CD4-positive, alpha-beta memory T cell (primary cell): Measurements from ENCODE around the gene TBC1D10A. TPM values are rescaled to one million over a fixed set of nuclear protein-coding genes. Genes with fewer than 3 reads are reported as not detected.

Experiments
- CTCF ChIA-PET: fragments of 350-600 bp; sonication (Branson Sonifier 250); formaldehyde crosslinking; loops from one replicate; lab custom pipeline; 2021; ENCODE audit warnings: inconsistent platforms; ENCODE audit not compliant: partially characterized antibody; lab: Charles Lee
- POLR2A ChIA-PET: fragments of 350-600 bp; sonication (Branson Sonifier 250); formaldehyde crosslinking; loops from one replicate; lab custom pipeline; 2021; ENCODE audit not compliant: partially characterized antibody; lab: Charles Lee
- DNase-seq, 5 donors: peaks; one replicate each; pipeline versions ENCODE4 v3.0.0 to v3.0.0-alpha.2; 2020 to 2022; ENCODE audit warnings: mixed read lengths in 1 of 5
- H3K27ac ChIP-seq: one replicate; pipeline ENCODE4 v1.7.0; 2013; ENCODE audit warnings: low read depth, low read length
- H3K27me3 ChIP-seq: 2 replicates; pipeline ENCODE4 v1.7.0; 2013; ENCODE audit warnings: mild to moderate bottlenecking, low read length, moderate library complexity; ENCODE audit not compliant: insufficient read depth
- H3K36me3 ChIP-seq: 2 replicates; pipeline ENCODE4 v1.7.0; 2013; ENCODE audit warnings: mild to moderate bottlenecking, low read length, moderate library complexity; ENCODE audit not compliant: insufficient read depth
- H3K4me1 ChIP-seq: 2 replicates; pipeline ENCODE4 v1.7.0; 2013; ENCODE audit warnings: mild to moderate bottlenecking, low read length, moderate library complexity; ENCODE audit not compliant: insufficient read depth
- H3K4me3 ChIP-seq, 2 donors: one replicate each; pipeline ENCODE4 v1.7.0; 2013; ENCODE audit warnings: low read length in 2 of 2, mild to moderate bottlenecking in 1 of 2
- H3K9me3 ChIP-seq, 2 donors: one replicate each; pipeline ENCODE4 v1.7.0; 2013; ENCODE audit warnings: low read length in 2 of 2, control low read depth in 1 of 2; ENCODE audit not compliant: control insufficient read depth in 1 of 2
- H3K27ac Mint-ChIP-seq, 7 donors: one replicate each; pipeline ENCODE4 v1.8.0; 2020 to 2021; ENCODE audit warnings: mixed read lengths in 7 of 7, mild to moderate bottlenecking in 6 of 7, inconsistent platforms in 3 of 7, moderate library complexity in 3 of 7
- H3K27me3 Mint-ChIP-seq, 2 donors: one replicate each; pipeline ENCODE4 v1.8.0; 2020 to 2021; ENCODE audit warnings: mixed read lengths in 2 of 2
- H3K36me3 Mint-ChIP-seq, 2 donors: one replicate each; pipeline ENCODE4 v1.8.0; 2020 to 2021; ENCODE audit warnings: mixed read lengths in 2 of 2, inconsistent platforms in 1 of 2, mild to moderate bottlenecking in 1 of 2
- H3K4me1 Mint-ChIP-seq, 4 donors: one replicate each; pipeline ENCODE4 v1.8.0; 2020 to 2021; ENCODE audit warnings: mixed read lengths in 4 of 4, mild to moderate bottlenecking in 1 of 4
- H3K4me3 Mint-ChIP-seq, 8 donors: one replicate each; pipeline ENCODE4 v1.8.0; 2020 to 2021; ENCODE audit warnings: mixed read lengths in 8 of 8, mild to moderate bottlenecking in 7 of 8, moderate library complexity in 6 of 8, inconsistent platforms in 3 of 8
- H3K9me3 Mint-ChIP-seq, 8 donors: one replicate each; pipeline ENCODE4 v1.8.0; 2020 to 2021; ENCODE audit warnings: mixed read lengths in 8 of 8, mild to moderate bottlenecking in 5 of 8, inconsistent platforms in 3 of 8, moderate library complexity in 1 of 8
- intact Hi-C: fragments of 100-400 bp; cut with micrococcal nuclease; formaldehyde crosslinking; loops from one replicate; pipeline ENCODE4 v1.15.1; 2023
- polyA plus RNA-seq, 2 donors: library from polyadenylated mRNA; unstranded; fragments of 300-500 nt; fragmentation: Illumina TruSeq; gene quantifications; one replicate each; pipeline ENCODE4 v1.2.3, GENCODE V29; 2021
- total RNA-seq, 2 experiments: library from RNA; stranded (reverse); gene quantifications; one replicate each; pipeline ENCODE4 v1.2.3, GENCODE V29; 2021

Gene TBC1D10A
- total and polyA plus RNA-seq, 4 experiments from 2014 or later = 60.6 to 76.8 (median 61.9) TPM

DNA sequence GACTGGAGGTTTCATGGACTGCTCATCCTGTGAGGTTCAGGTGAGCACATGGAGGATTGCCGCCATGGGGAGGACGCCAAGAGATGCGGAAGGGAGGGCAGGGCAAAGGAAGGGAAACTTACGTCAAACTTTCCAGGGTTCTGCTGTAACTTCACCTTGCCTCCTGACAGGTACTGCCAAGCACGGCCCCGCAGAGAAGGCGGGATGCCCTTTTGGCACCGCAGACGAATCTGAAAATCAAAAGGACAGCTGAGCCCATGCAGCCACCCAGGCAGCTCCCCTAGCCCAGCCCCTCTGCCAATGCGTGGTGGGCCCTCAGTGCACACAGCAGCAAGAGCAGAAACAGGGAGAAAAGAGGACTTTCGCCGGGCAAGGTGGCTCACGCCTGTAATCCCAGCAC is 27.4 kb downstream of the TBC1D10A start:
- Mint-ChIP-seq H3K27ac (peak overlapping the region in 4 of 7 donors; percentile 27 to 81 (median 76)), H3K9me3 (no peaks in the 10 kb centered on the region), H3K27me3 (no peaks in the 10 kb centered on the region), H3K36me3 (peaks cover 43 to 71% of the 10 kb centered on the region in 2 donors), H3K4me3 (peak overlapping the region in 2 of 8 donors; percentile 21 to 44), H3K4me1 (peaks cover 51 to 86% (median 72%) of the 10 kb centered on the region in 4 donors)
- Histone ChIP-seq H3K36me3 (peaks cover 60% of the 10 kb centered on the region), H3K27ac (peak overlapping the region; percentile 11), H3K27me3 (no peaks in the 10 kb centered on the region), H3K9me3 (no peaks in the 10 kb centered on the region), H3K4me3 (no peak overlapping the region), H3K4me1 (peaks cover 85% of the 10 kb centered on the region)
- DNase-seq = peak in 1 of 5 donors; percentile 20
- intact Hi-C loops = no loop called here
- ChIA-PET POLR2A (interaction anchor here (2.3 to 20.6 kb wide), 4 partner anchors 6 to 57 kb away, joined by 8 to 562 read pairs (median 171); partner anchors contain the start of genes CCDC157, SF3A1 and TBC1D10A), CTCF (interaction anchor here (2.9 kb wide), 1 partner anchor 89 kb away, joined by 8 read pairs; the partner anchor contains the start of gene RNF215)

DNA sequence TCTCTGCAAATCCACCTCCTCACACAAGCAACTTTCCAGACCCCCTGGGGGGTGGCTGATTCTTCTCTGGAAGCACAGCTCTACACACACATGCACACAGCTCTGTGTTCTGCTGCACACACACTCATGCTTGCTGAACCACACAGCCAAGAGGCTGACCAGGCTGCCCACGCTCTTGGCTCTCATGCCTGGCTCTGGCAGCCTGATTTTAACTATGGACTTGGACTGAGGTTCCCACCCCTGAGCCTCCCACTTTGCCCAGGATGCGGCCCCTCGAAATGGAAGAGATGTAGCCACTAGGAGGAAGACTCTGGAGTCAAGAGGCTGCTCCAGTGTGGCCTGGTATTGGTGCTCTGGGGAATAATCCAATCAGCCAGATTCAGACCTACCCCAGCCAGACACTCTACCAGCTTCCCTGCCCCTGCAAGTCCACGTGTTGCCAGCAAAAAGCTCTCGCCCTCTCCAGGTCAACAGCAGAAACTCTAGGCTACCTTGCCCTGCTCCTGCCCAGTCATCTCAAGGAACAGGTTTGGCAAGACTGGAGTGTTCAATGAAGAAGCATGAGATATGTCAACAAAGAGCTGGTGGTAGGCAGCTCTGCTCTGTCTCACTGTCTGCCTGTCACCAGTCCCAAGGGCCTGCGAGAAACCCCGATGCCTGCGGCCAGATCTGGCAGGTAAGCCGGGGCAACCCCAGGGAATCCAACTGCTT is 28.6 kb downstream of the TBC1D10A start:
- Histone ChIP-seq H3K9me3 (no peaks in the 10 kb centered on the region), H3K36me3 (peaks cover 68% of the 10 kb centered on the region), H3K4me1 (peaks cover 74% of the 10 kb centered on the region), H3K4me3 (no peak overlapping the region), H3K27me3 (no peaks in the 10 kb centered on the region), H3K27ac (peak overlapping the region; percentile 24)
- no peaks in the 10 kb centered on the region for H3K9me3 Mint-ChIP-seq
- intact Hi-C loops = no loop called here
- peaks cover 40 to 75% (median 62%) of the 10 kb centered on the region in 4 donors for H3K4me1 Mint-ChIP-seq
- H3K27me3 Mint-ChIP-seq = no peaks in the 10 kb centered on the region
- H3K27ac Mint-ChIP-seq = peak overlapping the region; percentile 77 to 92 (median 81)
- ChIA-PET POLR2A (interaction anchor here (1.3 to 20.6 kb wide), 6 partner anchors 7 to 126 kb away, joined by 4 to 562 read pairs (median 9); partner anchors contain the start of genes CASTOR1, CCDC157, SF3A1 and TBC1D10A), CTCF (interaction anchor here (1.1 to 2.9 kb wide), 4 partner anchors 8 to 190 kb away, joined by 4 to 8 read pairs (median 4); partner anchors contain the start of genes CASTOR1 and RNF215)
- H3K4me3 Mint-ChIP-seq = peak overlapping the region in 2 of 8 donors; percentile 62
- DNase-seq = peak in 1 of 5 donors; percentile 21
- H3K36me3 Mint-ChIP-seq = peaks cover 47 to 76% of the 10 kb centered on the region in 2 donors

DNA sequence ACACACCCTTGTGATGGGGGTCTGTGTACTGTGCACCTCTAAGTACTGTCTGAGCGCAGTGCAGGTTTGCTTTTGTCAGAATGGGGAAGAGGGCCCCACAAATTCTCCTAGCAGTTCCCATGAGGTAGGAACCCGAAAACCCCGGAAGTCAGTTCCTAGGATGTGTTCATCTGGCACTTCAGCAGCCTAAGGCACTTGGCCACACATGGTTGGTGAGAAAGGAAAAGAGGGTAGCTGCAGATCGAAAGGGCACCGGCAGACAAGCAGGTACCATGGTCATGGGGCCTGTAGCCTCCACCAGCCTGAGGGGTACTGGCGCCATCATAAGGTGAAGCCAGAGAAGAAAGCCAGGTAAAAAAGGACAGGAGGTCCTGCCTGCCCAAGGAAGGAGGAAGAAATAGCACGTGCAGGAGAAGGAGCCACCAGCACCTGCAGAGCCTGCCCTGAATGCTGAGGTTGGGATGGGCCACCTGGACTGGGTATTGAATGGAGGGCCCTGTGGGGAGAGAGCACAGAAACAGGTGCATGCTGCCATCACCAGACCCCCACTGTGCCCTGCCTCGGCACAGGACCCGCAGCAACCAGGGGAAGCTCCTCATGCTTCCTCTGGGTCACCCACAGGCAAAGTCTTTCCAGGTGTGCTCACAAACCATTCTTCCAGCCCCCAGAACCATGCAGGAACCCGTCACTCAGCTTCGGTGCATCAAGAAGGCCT is 29.3 kb downstream of the TBC1D10A start:
- Mint-ChIP-seq H3K4me1 (peaks cover 34 to 68% (median 56%) of the 10 kb centered on the region in 4 donors), H3K4me3 (peak overlapping the region in 3 of 8 donors; percentile 59 to 62 (median 62))

DNA sequence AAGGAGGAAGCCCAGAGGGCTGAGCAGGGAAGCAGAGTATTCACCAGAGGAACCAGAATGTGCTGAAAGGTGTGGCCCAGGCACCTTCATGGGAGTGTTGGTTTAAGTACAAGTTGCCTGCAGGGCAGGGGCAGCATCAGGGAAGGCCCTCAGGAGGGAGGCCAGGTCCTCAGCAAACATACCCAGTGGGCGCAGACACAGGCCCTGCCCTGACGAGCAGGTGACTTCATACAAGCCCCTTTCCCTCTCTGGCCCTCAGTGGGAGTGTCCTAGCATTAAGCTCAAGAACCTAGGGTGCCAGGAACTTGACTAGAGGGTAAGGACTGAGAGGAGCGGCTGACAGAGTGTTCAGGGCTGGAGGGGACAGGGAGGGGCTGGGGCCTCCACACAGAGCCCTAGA is 29.9 kb downstream of the TBC1D10A start:
- peak overlapping the region in 5 of 8 donors; percentile 30 to 59 (median 49) for H3K4me3 Mint-ChIP-seq
- Histone ChIP-seq H3K36me3 (peaks cover 79% of the 10 kb centered on the region), H3K27me3 (no peaks in the 10 kb centered on the region), H3K4me3 (no peak overlapping the region), H3K9me3 (no peaks in the 10 kb centered on the region), H3K4me1 (peaks cover 60% of the 10 kb centered on the region), H3K27ac (peak overlapping the region; percentile 20)
- ChIA-PET POLR2A (interaction anchor here (1.0 to 15.0 kb wide), 5 partner anchors 9 to 127 kb away, joined by 3 to 333 read pairs (median 4); partner anchors contain the start of genes CCDC157 and SF3A1), CTCF (interaction anchor here (0.9 to 2.9 kb wide), 5 partner anchors 9 to 189 kb away, joined by 3 to 8 read pairs (median 3); partner anchors contain the start of gene RNF215)
- H3K27me3 Mint-ChIP-seq = no peaks in the 10 kb centered on the region
- no peaks in the 10 kb centered on the region for H3K9me3 Mint-ChIP-seq
- H3K4me1 Mint-ChIP-seq = peaks cover 30 to 63% (median 51%) of the 10 kb centered on the region in 4 donors
- H3K27ac Mint-ChIP-seq = peak overlapping the region; percentile 76 to 94 (median 89)
- peaks cover 42 to 71% of the 10 kb centered on the region in 2 donors for H3K36me3 Mint-ChIP-seq
- intact Hi-C loops = no loop called here
- DNase-seq = no peak

More for the DNA sequence above, 29.3 kb downstream of the TBC1D10A start:
- peak overlapping the region; percentile 24 for H3K27ac ChIP-seq
- no peaks in the 10 kb centered on the region for H3K27me3 ChIP-seq
- peaks cover 66% of the 10 kb centered on the region for H3K4me1 ChIP-seq
- intact Hi-C loops = no loop called here
- no peaks in the 10 kb centered on the region for H3K27me3 Mint-ChIP-seq
- DNase-seq = peak in 1 of 5 donors; percentile 5
- H3K36me3 ChIP-seq = peaks cover 74% of the 10 kb centered on the region
- CTCF ChIA-PET = interaction anchor here (1.1 to 2.9 kb wide), 4 partner anchors 8 to 189 kb away, joined by 4 to 8 read pairs (median 4); partner anchors contain the start of genes CASTOR1 and RNF215
- H3K9me3 Mint-ChIP-seq = no peaks in the 10 kb centered on the region
- POLR2A ChIA-PET = interaction anchor here (1.0 to 20.6 kb wide), 8 partner anchors 8 to 127 kb away, joined by 3 to 562 read pairs (median 9); partner anchors contain the start of genes CASTOR1, CCDC157, SF3A1 and TBC1D10A
- H3K36me3 Mint-ChIP-seq = peaks cover 43 to 74% of the 10 kb centered on the region in 2 donors
- no peaks in the 10 kb centered on the region for H3K9me3 ChIP-seq
- H3K4me3 ChIP-seq = no peak overlapping the region
- peak overlapping the region; percentile 77 to 92 (median 89) for H3K27ac Mint-ChIP-seq

DNA sequence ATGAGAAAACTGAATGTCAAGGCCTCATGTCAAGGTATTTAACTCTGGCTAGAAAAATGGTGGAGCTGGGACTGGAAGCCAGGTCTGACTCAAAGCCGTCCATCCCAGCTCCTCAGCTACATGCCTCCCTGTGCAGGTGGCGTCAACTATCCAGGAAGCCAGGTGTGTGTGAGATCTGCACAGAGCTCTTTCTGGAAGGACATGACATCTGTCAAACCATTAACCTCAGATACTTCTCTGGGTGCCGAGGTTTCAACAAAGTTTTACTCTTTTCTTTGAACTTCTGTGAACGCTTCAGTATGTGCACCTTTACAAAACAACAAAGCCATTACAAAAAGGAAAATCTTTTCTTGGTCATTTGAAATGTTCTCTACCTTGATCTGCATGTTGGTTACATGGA is 30.4 kb downstream of the TBC1D10A start:
- H3K27me3 ChIP-seq = no peaks in the 10 kb centered on the region
- H3K4me1 Mint-ChIP-seq = peaks cover 27 to 62% (median 46%) of the 10 kb centered on the region in 4 donors
- no peaks in the 10 kb centered on the region for H3K9me3 Mint-ChIP-seq
- intact Hi-C loops = no loop called here
- H3K27me3 Mint-ChIP-seq = no peaks in the 10 kb centered on the region
- peak in 2 of 5 donors; percentile 22 to 27 for DNase-seq
- H3K36me3 ChIP-seq = peaks cover 79% of the 10 kb centered on the region
- H3K4me1 ChIP-seq = peaks cover 57% of the 10 kb centered on the region
- H3K9me3 ChIP-seq = no peaks in the 10 kb centered on the region
- H3K4me3 Mint-ChIP-seq = peak overlapping the region in 7 of 8 donors; percentile 17 to 59 (median 35)
- POLR2A ChIA-PET = interaction anchor here (1.1 to 15.0 kb wide), 6 partner anchors 9 to 128 kb away, joined by 4 to 333 read pairs (median 5); partner anchors contain the start of genes CCDC157, SF3A1 and TBC1D10A
- peaks cover 39 to 73% of the 10 kb centered on the region in 2 donors for H3K36me3 Mint-ChIP-seq
- peak overlapping the region; percentile 20 for H3K27ac ChIP-seq
- no peak overlapping the region for H3K4me3 ChIP-seq
- H3K27ac Mint-ChIP-seq = peak overlapping the region; percentile 76 to 94 (median 89)
- CTCF ChIA-PET = interaction anchor here (0.9 to 1.5 kb wide), 5 partner anchors 9 to 188 kb away, joined by 3 to 7 read pairs (median 3); no protein-coding TSS in a partner anchor

DNA sequence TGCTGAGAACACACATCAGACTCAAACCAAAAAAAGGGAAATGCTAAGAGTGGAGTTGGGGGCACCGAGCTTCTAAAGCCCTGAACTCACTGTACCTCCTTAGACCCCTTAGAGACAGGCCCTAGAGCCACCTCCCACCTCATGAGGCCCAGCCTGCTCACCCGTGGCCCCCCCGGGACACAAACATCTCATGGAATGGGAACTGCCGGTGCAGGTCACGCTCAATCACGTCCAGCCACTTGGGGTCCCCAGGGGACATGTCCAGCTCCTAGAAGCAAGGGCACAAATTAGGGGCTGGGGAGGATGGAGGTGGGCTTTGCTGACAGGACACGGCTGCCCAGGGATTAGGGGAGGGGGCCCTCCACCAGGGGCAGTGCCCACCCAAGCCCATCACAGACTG is 31.2 kb downstream of the TBC1D10A start:
- Mint-ChIP-seq H3K27ac (peak overlapping the region in 6 of 7 donors; percentile 76 to 94 (median 90)), H3K4me3 (no peak overlapping the region), H3K27me3 (no peaks in the 10 kb centered on the region), H3K36me3 (peaks cover 32 to 68% of the 10 kb centered on the region in 2 donors), H3K4me1 (peaks cover 26 to 57% (median 41%) of the 10 kb centered on the region in 4 donors), H3K9me3 (no peaks in the 10 kb centered on the region)
- POLR2A ChIA-PET = interaction anchor here (1.1 to 15.0 kb wide), 5 partner anchors 10 to 61 kb away, joined by 4 to 333 read pairs (median 6); partner anchors contain the start of genes CCDC157, SF3A1 and TBC1D10A
- peaks cover 72% of the 10 kb centered on the region for H3K36me3 ChIP-seq
- intact Hi-C loops = no loop called here
- no peak overlapping the region for H3K4me3 ChIP-seq
- H3K27me3 ChIP-seq = no peaks in the 10 kb centered on the region
- no peaks in the 10 kb centered on the region for H3K9me3 ChIP-seq
- peak overlapping the region; percentile 20 for H3K27ac ChIP-seq
- DNase-seq = peak in 1 of 5 donors; percentile 14
- H3K4me1 ChIP-seq = peaks cover 57% of the 10 kb centered on the region
- CTCF ChIA-PET = interaction anchor here (1.2 to 1.5 kb wide), 4 partner anchors 8 to 187 kb away, joined by 3 to 7 read pairs (median 4); no protein-coding TSS in a partner anchor
